ENCODE measurements around the gene NTF3.

DNA sequence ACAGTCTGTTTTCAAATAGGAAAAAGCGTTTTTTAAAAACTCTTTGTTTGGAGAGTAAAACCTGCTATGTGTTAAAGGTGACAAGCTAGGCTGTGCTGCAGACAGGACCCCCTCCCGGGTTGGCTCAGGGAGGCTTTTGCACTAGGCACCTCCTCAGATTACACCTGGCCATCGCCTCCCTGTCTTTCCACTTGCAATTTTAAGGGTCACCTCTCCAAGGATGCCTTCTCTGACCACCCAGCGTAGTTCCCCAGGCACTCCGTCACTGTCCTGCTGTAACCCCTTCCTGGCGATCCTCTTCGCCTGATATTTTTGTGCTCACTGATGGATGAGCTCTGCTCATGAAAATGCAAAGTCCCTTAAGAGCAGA is 80.7 kb downstream of the NTF3 start:
- TF ChIP-seq POLR2A (IDR thresholded peaks at IDR 0.05; ENCODE audit: low read depth, low read length) (no peak), POLR2AphosphoS5 (IDR thresholded peaks at IDR 0.05; ENCODE audit: low read depth, low read length) (no peak)

Data from GM12892 (cell line).